OCI-LY7 (cell line): ENCODE results near the gene PDIA4. TPM values are rescaled to one million over a fixed set of nuclear protein-coding genes. Genes with fewer than 3 reads are reported as not detected.

ENCODE experiments used
- BruUV-seq: library from RNA; stranded (reverse); fragments of 400-500 nt; replicated peaks from 2 replicates; lab custom pipeline; 2021; lab: Mats Ljungman, UMichigan
- CTCF ChIA-PET: fragments of 300-600 bp; sonication (Branson Sonifier 250); formaldehyde crosslinking; loops from one replicate; lab custom pipeline; 2022; ENCODE audit warnings: antibody characterized with exemption; ENCODE audit not compliant: unreplicated experiment; lab: Charles Lee
- POLR2A ChIA-PET: fragments of 300-600 bp; sonication (Branson Sonifier 250); formaldehyde crosslinking; loops from one replicate; lab custom pipeline; 2022; ENCODE audit warnings: antibody characterized with exemption; lab: Charles Lee
- DNase-seq: peaks from one replicate; pipeline ENCODE4 v3.0.0-alpha.2; 2015; ENCODE audit warnings: low spot score
- H2AFZ ChIP-seq: fragments of 200-600 bp; sonication (generic), shearing (Covaris generic); 2 replicates; pipeline ENCODE4 v1.6.1; 2014; ENCODE audit warnings: mild to moderate bottlenecking, antibody characterized with exemption, low read length, moderate library complexity
- H3K27ac ChIP-seq: fragments of 200-600 bp; sonication (generic); 2 replicates; pipeline ENCODE4 v1.5.1; 2014; ENCODE audit warnings: mixed run types, low read depth, mild to moderate bottlenecking, moderate library complexity, low read length, inconsistent platforms; ENCODE audit not compliant: poor library complexity, severe bottlenecking
- H3K36me3 ChIP-seq: fragments of 200-600 bp; sonication (generic); 2 replicates; pipeline ENCODE4 v1.6.1; 2014; ENCODE audit warnings: mild to moderate bottlenecking, antibody characterized with exemption, low read length, moderate library complexity, mixed read lengths; ENCODE audit not compliant: insufficient read depth
- H3K4me1 ChIP-seq: fragments of 200-600 bp; sonication (generic); 2 replicates; pipeline ENCODE4 v1.5.1; 2014; ENCODE audit warnings: mild to moderate bottlenecking, low read length; ENCODE audit not compliant: insufficient read depth, poor library complexity, severe bottlenecking
- H3K4me2 ChIP-seq: fragments of 200-600 bp; sonication (generic); 2 replicates; pipeline ENCODE4 v1.6.1; 2014; ENCODE audit warnings: mild to moderate bottlenecking, low read length
- H3K4me3 ChIP-seq: fragments of 200-600 bp; sonication (generic); 2 replicates; pipeline ENCODE4 v1.5.1; 2014; ENCODE audit warnings: mild to moderate bottlenecking, low read depth, low read length; ENCODE audit not compliant: poor library complexity, severe bottlenecking
- H3K79me2 ChIP-seq: fragments of 200-600 bp; sonication (generic); 2 replicates; pipeline ENCODE4 v1.6.1; 2016; ENCODE audit warnings: low read depth, mild to moderate bottlenecking, low read length, moderate library complexity, mixed read lengths; ENCODE audit not compliant: insufficient read depth
- H3K9me2 ChIP-seq: fragments of 200-600 bp; sonication (generic); 2 replicates; pipeline ENCODE4 v1.6.1; 2016; ENCODE audit warnings: mild to moderate bottlenecking, low read length, mixed read lengths; ENCODE audit not compliant: insufficient read depth
- H3K9me3 ChIP-seq: fragments of 200-600 bp; sonication (generic); 2 replicates; pipeline ENCODE4 v1.6.1; 2014; ENCODE audit warnings: mild to moderate bottlenecking, mixed run types, low read length, mixed read lengths
- H4K20me1 ChIP-seq: fragments of 200-600 bp; sonication (generic); 2 replicates; pipeline ENCODE4 v1.6.1; 2014; ENCODE audit warnings: mild to moderate bottlenecking, antibody characterized with exemption, low read length, moderate library complexity, mixed read lengths; ENCODE audit not compliant: insufficient read depth
- CTCF ChIP-seq: fragments of 200-600 bp; sonication (generic); conservative IDR thresholded peaks from 2 replicates; pipeline ENCODE4 v1.5.1; 2014; ENCODE audit warnings: mild to moderate bottlenecking, antibody characterized with exemption, low read length, moderate library complexity, mixed read lengths
- EZH2phosphoT487 ChIP-seq: fragments of 200-600 bp; sonication (generic); IDR thresholded peaks from 2 replicates; pipeline ENCODE4 v1.6.1; 2018; ENCODE audit warnings: low read depth, borderline replicate concordance, mild to moderate bottlenecking, mixed run types, antibody characterized with exemption, low read length, moderate library complexity, mixed read lengths
- intact Hi-C: fragments of 100-400 bp; cut with micrococcal nuclease; formaldehyde crosslinking; loops from one replicate; pipeline ENCODE4 v1.10.0; 2022; ENCODE audit not compliant: unreplicated experiment
- total RNA-seq, 2 experiments: library from RNA; depleted of rRNA in 1 of 2; stranded (reverse); fragments of >200 nt in 1 of 2; shearing (Covaris generic) in 1 of 2; gene quantifications; 2 replicates each; pipeline ENCODE4 v1.2.3, GENCODE V29; 2014 to 2022

Gene PDIA4
- total RNA-seq, 2 experiments from 2014 or later, result 130 to 141 TPM

DNA sequence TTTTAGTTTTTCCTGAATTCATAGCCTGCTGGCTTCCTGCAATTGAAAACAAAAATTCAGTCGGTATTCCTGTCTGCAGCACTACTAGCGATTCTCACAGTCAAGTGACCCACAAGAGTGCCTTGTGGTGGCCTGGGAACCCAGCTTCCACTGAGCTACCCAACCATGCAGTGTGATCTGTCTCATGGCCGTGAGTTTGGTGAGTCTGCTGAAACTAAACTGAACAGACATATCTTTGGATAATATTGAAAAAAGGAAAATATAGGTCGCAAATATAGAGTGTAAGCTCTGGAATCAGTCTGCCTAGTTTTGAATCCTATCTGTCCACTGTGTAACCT lies 44.1 kb upstream of the PDIA4 start:
- POLR2A ChIA-PET, result interaction anchor here (0.5 kb wide), 1 partner anchor 12 kb away, joined by 5 read pairs; no protein-coding TSS in a partner anchor
- BruUV-seq, result no TSS peak

DNA sequence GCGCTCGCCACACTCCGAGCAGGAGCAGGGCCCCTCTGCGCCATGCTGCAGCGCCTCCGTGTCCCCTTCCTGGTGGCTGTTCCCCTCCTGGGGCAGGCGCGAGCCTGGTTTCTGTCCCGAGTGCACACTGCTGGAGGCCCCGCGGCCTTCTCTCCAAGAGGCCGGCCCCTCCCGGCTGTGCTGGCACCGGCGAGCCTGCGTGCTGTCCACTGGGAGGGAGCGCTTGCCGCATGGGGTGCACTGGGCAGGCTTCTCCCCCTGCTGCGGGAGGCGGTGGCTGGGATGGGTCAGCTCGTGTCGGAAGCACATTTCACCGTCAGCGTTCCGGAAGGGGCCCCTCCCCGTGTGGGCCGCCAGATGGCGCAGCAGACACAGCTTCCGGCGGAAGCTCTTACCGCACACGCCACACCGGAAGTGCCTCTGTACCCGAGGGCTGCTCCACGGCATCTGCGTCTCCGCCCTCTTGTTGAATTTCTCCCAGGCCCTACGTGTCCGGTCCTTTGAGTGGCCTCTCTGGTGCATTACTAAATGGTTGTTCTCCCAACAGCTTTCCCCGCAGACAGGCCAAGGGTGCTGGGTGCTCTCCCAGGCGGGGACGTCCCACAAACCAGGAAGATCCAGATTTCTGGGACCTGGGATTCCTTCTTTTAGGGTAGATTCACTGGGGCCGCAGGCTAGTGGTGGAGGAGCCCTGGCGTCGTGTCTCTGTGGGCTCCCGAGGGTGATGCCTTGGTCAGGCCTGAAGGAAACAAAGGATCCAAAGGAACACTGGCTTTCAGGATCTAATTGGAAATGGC lies 43.5 kb upstream of the PDIA4 start:
- Histone ChIP-seq H3K4me2 (no peak overlapping the region), H4K20me1 (no peaks in the 10 kb centered on the region), H2AFZ (no peak overlapping the region), H3K4me1 (no peaks in the 10 kb centered on the region), H3K9me3 (no peaks in the 10 kb centered on the region), H3K4me3 (no peak overlapping the region), H3K36me3 (peaks cover 46% of the 10 kb centered on the region), H3K9me2 (no peaks in the 10 kb centered on the region), H3K79me2 (no peaks in the 10 kb centered on the region), H3K27ac (no peak overlapping the region)
- POLR2A ChIA-PET, result interaction anchor here (0.5 kb wide), 1 partner anchor 13 kb away, joined by 5 read pairs; no protein-coding TSS in a partner anchor
- CTCF ChIA-PET, result no interaction called here
- TF ChIP-seq CTCF (no peak), EZH2phosphoT487 (no peak)
- no TSS peak for BruUV-seq
- no peak for DNase-seq
- intact Hi-C loops, result no loop called here

More for the DNA sequence above, 44.1 kb upstream of the PDIA4 start:
- H3K9me2 ChIP-seq, result no peaks in the 10 kb centered on the region
- H2AFZ ChIP-seq, result no peak overlapping the region
- H3K4me2 ChIP-seq, result no peak overlapping the region
- H3K36me3 ChIP-seq, result peaks cover 49% of the 10 kb centered on the region
- H3K4me1 ChIP-seq, result no peaks in the 10 kb centered on the region
- CTCF ChIA-PET, result no interaction called here
- no peaks in the 10 kb centered on the region for H4K20me1 ChIP-seq
- no peak for DNase-seq
- TF ChIP-seq CTCF (no peak), EZH2phosphoT487 (no peak)
- no peaks in the 10 kb centered on the region for H3K9me3 ChIP-seq
- intact Hi-C loops, result no loop called here
- no peaks in the 10 kb centered on the region for H3K79me2 ChIP-seq
- H3K4me3 ChIP-seq, result no peak overlapping the region
- H3K27ac ChIP-seq, result no peak overlapping the region

DNA sequence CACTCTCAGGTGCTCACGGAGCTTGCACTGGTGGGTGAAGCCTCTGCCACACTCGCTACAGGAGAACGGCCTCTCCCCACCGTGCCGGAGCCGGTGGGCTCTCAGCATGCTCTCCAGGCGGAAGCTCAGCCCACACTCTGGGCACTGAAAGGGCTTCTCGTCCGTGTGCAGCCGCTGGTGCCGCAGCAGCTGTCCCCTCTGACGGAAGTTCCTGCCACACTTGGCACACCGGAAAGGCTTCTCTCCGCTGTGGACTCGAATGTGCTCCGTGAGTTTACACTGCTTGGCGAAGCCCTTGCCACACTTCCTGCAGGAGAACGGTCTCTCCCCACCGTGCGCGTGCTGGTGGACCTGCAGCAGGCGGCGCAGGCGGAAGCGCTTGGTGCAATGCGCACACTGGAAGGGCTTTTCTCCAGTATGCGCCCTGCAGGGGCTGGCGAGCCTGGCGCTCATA lies 42.9 kb upstream of the PDIA4 start:
- Histone ChIP-seq H3K9me2 (no peaks in the 10 kb centered on the region), H3K4me3 (no peak overlapping the region), H3K27ac (no peak overlapping the region), H3K36me3 (peaks cover 42% of the 10 kb centered on the region), H4K20me1 (no peaks in the 10 kb centered on the region), H3K9me3 (no peaks in the 10 kb centered on the region), H2AFZ (no peak overlapping the region), H3K4me2 (no peak overlapping the region), H3K79me2 (no peaks in the 10 kb centered on the region), H3K4me1 (no peaks in the 10 kb centered on the region)
- ChIA-PET CTCF (no interaction called here), POLR2A (no interaction called here)
- no peak for TF ChIP-seq CTCF
- TF ChIP-seq EZH2phosphoT487, result no peak
- intact Hi-C loops, result no loop called here
- no peak for DNase-seq
- BruUV-seq, result no TSS peak
